Colonic mucosa (tissue), 4 donors: ENCODE data around the gene KCND3. TPM values are rescaled to one million over a fixed set of nuclear protein-coding genes. Genes with fewer than 3 reads are reported as not detected.

Experiments
- DNase-seq: peaks from one replicate; pipeline ENCODE4 v3.0.0-alpha.2; 2020
- H3K27ac ChIP-seq: fragments of 200-600 bp; one replicate; pipeline ENCODE4 v1.8.0; 2021
- H3K27me3 ChIP-seq: fragments of 200-600 bp; one replicate; pipeline ENCODE4 v1.8.0; 2021
- H3K36me3 ChIP-seq: fragments of 200-600 bp; one replicate; pipeline ENCODE4 v1.8.0; 2021
- H3K4me1 ChIP-seq: fragments of 200-600 bp; one replicate; pipeline ENCODE4 v1.8.0; 2021; ENCODE audit warnings: mild to moderate bottlenecking
- H3K4me3 ChIP-seq: fragments of 200-600 bp; one replicate; pipeline ENCODE4 v1.8.0; 2021
- H3K9ac ChIP-seq, 2 donors: one replicate each; pipeline ENCODE4 v1.7.0; 2013; ENCODE audit warnings: control low read depth in 2 of 2, low read depth in 2 of 2, low read length in 2 of 2
- H3K9me3 ChIP-seq: fragments of 200-600 bp; one replicate; pipeline ENCODE4 v1.8.0; 2021
- intact Hi-C: fragments of 100-400 bp; cut with DNase I; formaldehyde crosslinking; loops from one replicate; pipeline ENCODE4 v1.14.1; 2022
- total RNA-seq, 2 donors: library from RNA; stranded (reverse); fragmentation: NEBNext Ultra II Directional in 1 of 2; extraction: Animal tissue kit (Norgen Biotek cat#: 25700) in 1 of 2; gene quantifications; one replicate each; pipeline ENCODE4 v1.2.1, GENCODE V29; 2021
- TF ChIP-seq, protein P1 (sequence below): fragments of 200-600 bp; IDR thresholded peaks from one replicate; pipeline ENCODE4 v1.8.0; 2022; ENCODE audit warnings: antibody characterized with exemption, mild to moderate bottlenecking
- donor health status: healthy.
- donor health status: DM: no; HTN: no; CAD: no.
- donor health status: DM: no; HTN: no; CAD: no.

Gene KCND3
- total RNA-seq, 2 donors from 2014 or later: 0.94 to 3.5 TPM

DNA sequence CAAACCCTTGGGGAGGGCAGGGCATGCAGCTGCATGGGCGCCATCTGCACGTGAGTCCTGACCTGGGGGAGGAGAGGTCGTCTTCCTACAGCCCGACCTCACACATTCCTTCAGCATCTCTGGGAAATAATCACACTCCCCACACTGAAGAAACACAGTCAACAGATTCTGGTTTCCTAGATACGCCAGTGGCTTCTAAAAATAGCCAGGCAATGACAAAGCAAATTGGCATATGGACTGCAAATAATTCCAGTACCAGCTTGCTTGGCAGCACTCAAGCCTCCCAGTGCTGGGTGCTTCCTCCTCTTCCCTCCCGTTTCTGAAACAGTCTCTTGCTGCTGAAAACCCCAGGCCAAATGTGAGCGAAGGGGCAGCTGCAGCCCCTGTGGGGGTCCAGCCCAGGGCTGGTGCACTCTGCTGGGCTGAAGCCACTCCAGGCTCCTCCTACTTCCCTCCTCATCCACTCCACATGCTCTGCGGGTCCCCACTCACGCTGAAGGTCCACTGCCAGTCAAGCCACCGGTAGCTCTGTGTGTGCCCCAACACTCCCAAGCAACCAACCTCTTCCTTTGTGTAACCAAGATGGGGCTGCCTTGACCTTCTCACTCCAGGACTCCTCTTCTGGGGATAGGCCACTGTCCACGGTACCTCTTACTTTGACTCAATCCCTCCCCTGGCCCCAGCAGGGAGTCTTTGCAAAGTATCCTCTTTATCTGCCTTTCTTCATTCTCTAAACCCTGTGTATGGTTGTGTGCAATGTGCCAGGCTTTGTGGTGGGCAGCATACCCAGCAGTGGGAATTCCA lies 69.0 kb downstream of the KCND3 start:
- Histone ChIP-seq H3K27ac (no peak overlapping the region), H3K36me3 (no peaks in the 10 kb centered on the region), H3K4me3 (no peak overlapping the region), H3K9me3 (no peaks in the 10 kb centered on the region), H3K4me1 (no peaks in the 10 kb centered on the region), H3K9ac (no peak overlapping the region), H3K27me3 (no peaks in the 10 kb centered on the region)
- intact Hi-C loops: no loop called here
- TF ChIP-seq, protein P1, sequence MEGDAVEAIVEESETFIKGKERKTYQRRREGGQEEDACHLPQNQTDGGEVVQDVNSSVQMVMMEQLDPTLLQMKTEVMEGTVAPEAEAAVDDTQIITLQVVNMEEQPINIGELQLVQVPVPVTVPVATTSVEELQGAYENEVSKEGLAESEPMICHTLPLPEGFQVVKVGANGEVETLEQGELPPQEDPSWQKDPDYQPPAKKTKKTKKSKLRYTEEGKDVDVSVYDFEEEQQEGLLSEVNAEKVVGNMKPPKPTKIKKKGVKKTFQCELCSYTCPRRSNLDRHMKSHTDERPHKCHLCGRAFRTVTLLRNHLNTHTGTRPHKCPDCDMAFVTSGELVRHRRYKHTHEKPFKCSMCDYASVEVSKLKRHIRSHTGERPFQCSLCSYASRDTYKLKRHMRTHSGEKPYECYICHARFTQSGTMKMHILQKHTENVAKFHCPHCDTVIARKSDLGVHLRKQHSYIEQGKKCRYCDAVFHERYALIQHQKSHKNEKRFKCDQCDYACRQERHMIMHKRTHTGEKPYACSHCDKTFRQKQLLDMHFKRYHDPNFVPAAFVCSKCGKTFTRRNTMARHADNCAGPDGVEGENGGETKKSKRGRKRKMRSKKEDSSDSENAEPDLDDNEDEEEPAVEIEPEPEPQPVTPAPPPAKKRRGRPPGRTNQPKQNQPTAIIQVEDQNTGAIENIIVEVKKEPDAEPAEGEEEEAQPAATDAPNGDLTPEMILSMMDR: no peak
- no peak for DNase-seq

DNA sequence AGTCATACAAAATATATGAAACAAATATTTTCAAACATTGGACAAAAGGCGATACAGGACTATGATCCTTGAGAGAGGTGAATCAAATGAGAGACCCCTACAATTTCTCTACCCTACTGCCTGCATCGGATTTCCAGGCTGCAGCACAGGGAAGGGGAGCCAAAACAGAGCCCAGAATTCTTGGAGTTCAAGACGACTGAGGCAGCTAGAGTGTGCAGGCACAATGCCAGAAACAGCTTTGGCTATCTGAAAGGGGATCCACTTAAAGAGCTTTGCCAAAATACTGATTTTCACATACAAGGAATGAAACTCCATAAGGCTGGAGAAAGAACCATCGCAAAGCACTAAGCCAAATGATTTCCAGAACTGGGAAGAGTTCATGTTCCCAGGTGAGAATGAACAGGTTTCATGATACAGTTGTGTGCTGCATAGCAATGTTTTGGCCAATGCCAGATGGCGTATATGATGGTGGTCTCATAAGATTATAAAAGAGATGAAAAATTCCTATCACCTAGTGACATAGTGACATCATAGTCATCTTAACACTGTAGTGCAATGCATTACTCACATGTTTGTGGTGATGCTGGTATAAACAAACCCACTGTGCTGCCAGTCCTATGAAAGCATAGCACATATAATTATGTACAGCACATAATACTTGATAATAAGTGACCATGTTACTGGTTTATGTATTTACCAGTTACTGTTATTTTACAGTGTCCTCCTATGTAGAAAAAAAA lies 77.5 kb downstream of the KCND3 start:
- no peak for DNase-seq
- Histone ChIP-seq H3K27ac (no peak overlapping the region), H3K9ac (no peak overlapping the region), H3K9me3 (no peaks in the 10 kb centered on the region), H3K4me3 (no peak overlapping the region), H3K4me1 (no peaks in the 10 kb centered on the region), H3K27me3 (no peaks in the 10 kb centered on the region), H3K36me3 (no peaks in the 10 kb centered on the region)
- TF ChIP-seq, protein P1: no peak
- intact Hi-C loops: no loop called here

- H3K36me3 ChIP-seq: no peaks in the 10 kb centered on the region
- no peak overlapping the region for H3K27ac ChIP-seq
- no peaks in the 10 kb centered on the region for H3K27me3 ChIP-seq
- intact Hi-C loops: no loop called here
- H3K4me3 ChIP-seq: no peak overlapping the region
- no peaks in the 10 kb centered on the region for H3K9me3 ChIP-seq
- no peak overlapping the region for H3K9ac ChIP-seq
- no peaks in the 10 kb centered on the region for H3K4me1 ChIP-seq
- no peak for DNase-seq
- TF ChIP-seq, protein P1: no peak
Measured at GRCh38 chr1:111911061-111911460, 78.4 kb downstream of the KCND3 start.

DNA sequence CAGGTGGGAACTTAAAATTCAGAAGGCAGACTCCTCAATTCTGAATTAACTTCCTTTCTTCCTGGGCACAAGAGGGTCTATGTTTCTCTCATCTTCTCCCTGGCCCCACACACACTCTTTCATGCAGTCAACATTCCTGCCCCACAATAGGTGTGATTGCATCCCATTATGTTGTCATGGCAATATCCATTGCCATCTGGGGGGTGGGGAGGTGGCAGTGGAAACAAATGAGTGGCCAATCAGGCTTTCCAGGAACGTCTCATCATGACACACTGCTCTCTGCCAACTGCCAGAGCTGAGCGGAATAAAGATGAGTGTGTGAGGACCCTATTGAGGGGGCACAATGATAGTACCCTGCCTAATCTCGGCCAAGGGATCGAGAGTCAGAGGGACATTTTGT lies 80.4 kb downstream of the KCND3 start:
- Histone ChIP-seq H3K4me3 (no peak overlapping the region), H3K27ac (no peak overlapping the region), H3K9me3 (no peaks in the 10 kb centered on the region), H3K4me1 (no peaks in the 10 kb centered on the region), H3K27me3 (no peaks in the 10 kb centered on the region), H3K36me3 (no peaks in the 10 kb centered on the region), H3K9ac (no peak overlapping the region)
- TF ChIP-seq, protein P1: no peak
- DNase-seq: no peak
- intact Hi-C loops: no loop called here

GRCh38 chr1:111908011-111908621 lies 81.4 kb downstream of the KCND3 start:
- Histone ChIP-seq H3K9ac (no peak overlapping the region), H3K36me3 (no peaks in the 10 kb centered on the region), H3K27me3 (no peaks in the 10 kb centered on the region), H3K27ac (no peak overlapping the region), H3K4me1 (no peaks in the 10 kb centered on the region), H3K4me3 (no peak overlapping the region), H3K9me3 (no peaks in the 10 kb centered on the region)
- TF ChIP-seq, protein P1: no peak
- intact Hi-C loops: no loop called here
- no peak for DNase-seq
